Renal cortical epithelial cell (primary cell): ENCODE data around the gene CTNNA1. TPM values are rescaled to one million over a fixed set of nuclear protein-coding genes. Genes with fewer than 3 reads are reported as not detected.

Experiments used
- DNase-seq: peaks from one replicate; pipeline ENCODE4 v3.0.0-alpha.2; 2011; ENCODE audit warnings: low read depth
- total RNA-seq: library from RNA; depleted of rRNA; stranded (reverse); fragments of >200 nt; gene quantifications from 2 replicates; pipeline ENCODE4 v1.2.3, GENCODE V29; 2014

CTNNA1 gene
- total RNA-seq, 1 donor from 2014 or later = 624 TPM

GRCh38 chr5:138849439-138849838, 96.2 kb downstream of the CTNNA1 start:
- peak; percentile 32 for DNase-seq

GRCh38 chr5:138849882-138850281, 96.7 kb downstream of the CTNNA1 start:
- DNase-seq = no peak

GRCh38 chr5:138850865-138851435, 97.7 kb downstream of the CTNNA1 start:
- DNase-seq = no peak

- DNase-seq = no peak
Observed at GRCh38 chr5:138853132-138853531, 99.9 kb downstream of the CTNNA1 start.

GRCh38 chr5:138867011-138867410, 113.8 kb downstream of the CTNNA1 start:
- no peak for DNase-seq

GRCh38 chr5:138869038-138869437, 115.8 kb downstream of the CTNNA1 start:
- DNase-seq = no peak

- DNase-seq = peak; percentile 58
Observed at GRCh38 chr5:138869763-138870500, 116.7 kb downstream of the CTNNA1 start.

- DNase-seq = no peak
Observed at GRCh38 chr5:138870611-138871010, 117.4 kb downstream of the CTNNA1 start.

GRCh38 chr5:138872841-138873465, 119.7 kb downstream of the CTNNA1 start:
- DNase-seq = no peak

- DNase-seq = no peak
Observed at GRCh38 chr5:138873466-138874221, 120.4 kb downstream of the CTNNA1 start.

- no peak for DNase-seq
Observed at GRCh38 chr5:138874241-138874640, 121.0 kb downstream of the CTNNA1 start.

GRCh38 chr5:138874771-138875551, 121.7 kb downstream of the CTNNA1 start, which contains the start of gene LRRTM2:
Gene LRRTM2, minus strand, starts transcription at chr5:138875335. Its CDS starts 424 bp downstream, at chr5:138874911.
- peak; percentile 38 for DNase-seq

- DNase-seq = peak; percentile 37
Observed at GRCh38 chr5:138875552-138875875, 122.3 kb downstream of the CTNNA1 start.

- DNase-seq = no peak
Observed at GRCh38 chr5:138875946-138876345, 122.7 kb downstream of the CTNNA1 start.

GRCh38 chr5:138876811-138877210, 123.6 kb downstream of the CTNNA1 start:
- DNase-seq = no peak

- no peak for DNase-seq
Observed at GRCh38 chr5:138878437-138879235, 125.4 kb downstream of the CTNNA1 start.

- peak; percentile 19 for DNase-seq
Observed at GRCh38 chr5:138883211-138883610, 130.0 kb downstream of the CTNNA1 start.

- no peak for DNase-seq
Observed at GRCh38 chr5:138884094-138884493, 130.9 kb downstream of the CTNNA1 start.

- no peak for DNase-seq
Observed at GRCh38 chr5:138884554-138884953, 131.3 kb downstream of the CTNNA1 start.

- DNase-seq = no peak
Observed at GRCh38 chr5:138889994-138890393, 136.8 kb downstream of the CTNNA1 start.

GRCh38 chr5:138890644-138891043, 137.4 kb downstream of the CTNNA1 start:
- peak; percentile 52 for DNase-seq
